Ishikawa (cell line): ENCODE data around the gene RSBN1L.

Experiments used
- CEBPB ChIP-seq: IDR thresholded peaks from 2 replicates; pipeline ENCODE4 v1.6.1; 2012
- CREB1 ChIP-seq: IDR thresholded peaks from 2 replicates; pipeline ENCODE4 v1.6.1; 2012; ENCODE audit warnings: low read depth
- EGR1 ChIP-seq: IDR thresholded peaks from 2 replicates; pipeline ENCODE4 v1.6.1; 2012
- EP300 ChIP-seq: IDR thresholded peaks from 2 replicates; pipeline ENCODE4 v1.6.1; 2012; ENCODE audit warnings: borderline replicate concordance
- FOXM1 ChIP-seq: IDR thresholded peaks from 2 replicates; pipeline ENCODE4 v1.6.1; 2012; ENCODE audit warnings: low read depth, borderline replicate concordance
- MAX ChIP-seq: IDR thresholded peaks from 2 replicates; pipeline ENCODE4 v1.6.1; 2012
- NFIC ChIP-seq: IDR thresholded peaks from 2 replicates; pipeline ENCODE4 v1.6.1; 2012
- RAD21 ChIP-seq: IDR thresholded peaks from 2 replicates; pipeline ENCODE4 v1.6.1; 2012; ENCODE audit warnings: low read depth
- REST ChIP-seq: IDR thresholded peaks from 2 replicates; pipeline ENCODE4 v1.6.1; 2012; ENCODE audit warnings: low read depth, mild to moderate bottlenecking
- TAF1 ChIP-seq: IDR thresholded peaks from 2 replicates; pipeline ENCODE4 v1.6.1; 2012; ENCODE audit warnings: low read depth, mild to moderate bottlenecking
- TCF12 ChIP-seq: IDR thresholded peaks from 2 replicates; pipeline ENCODE4 v1.6.1; 2012; ENCODE audit warnings: low read depth
- TEAD4 ChIP-seq: IDR thresholded peaks from 2 replicates; pipeline ENCODE4 v1.6.1; 2012
- USF1 ChIP-seq: IDR thresholded peaks from 2 replicates; pipeline ENCODE4 v1.6.1; 2012
- YY1 ChIP-seq: IDR thresholded peaks from 2 replicates; pipeline ENCODE4 v1.6.1; 2012; ENCODE audit warnings: low read depth
- ZBTB7A ChIP-seq: IDR thresholded peaks from 2 replicates; pipeline ENCODE4 v1.6.1; 2012; ENCODE audit warnings: low read depth

The RSBN1L gene

GRCh38 chr7:77687100-77687746, 9.0 kb upstream of the RSBN1L start:
- TF ChIP-seq YY1 (no peak), NFIC (no peak), EP300 (no peak), TAF1 (no peak), MAX (no peak), CEBPB (no peak), RAD21 (no peak), FOXM1 (no peak), TEAD4 (no peak)

- no peak for TF ChIP-seq CREB1
- TF ChIP-seq TCF12 = no peak
- no peak for TF ChIP-seq EP300
- TF ChIP-seq USF1 = no peak
- TF ChIP-seq REST = no peak
- TF ChIP-seq TEAD4 = no peak
- TF ChIP-seq ZBTB7A = no peak
- no peak for TF ChIP-seq TAF1
- no peak for TF ChIP-seq YY1
- TF ChIP-seq RAD21 = no peak
Observed at GRCh38 chr7:77687747-77688144, 8.5 kb upstream of the RSBN1L start.

- no peak for TF ChIP-seq RAD21
- TF ChIP-seq CREB1 = no peak
- TF ChIP-seq YY1 = no peak
- no peak for TF ChIP-seq TCF12
- TF ChIP-seq REST = no peak
- no peak for TF ChIP-seq FOXM1
- no peak for TF ChIP-seq CEBPB
- TF ChIP-seq ZBTB7A = no peak
- no peak for TF ChIP-seq TAF1
- TF ChIP-seq EP300 = no peak
- no peak for TF ChIP-seq EGR1
Observed at GRCh38 chr7:77690289-77690688, 6.0 kb upstream of the RSBN1L start.

- TF ChIP-seq ZBTB7A (no peak), TAF1 (no peak), CREB1 (no peak)
Observed at GRCh38 chr7:77691892-77692491, 4.3 kb upstream of the RSBN1L start.

GRCh38 chr7:77693830-77694583, 2.3 kb upstream of the RSBN1L start:
- TF ChIP-seq YY1 (no peak), CREB1 (no peak), USF1 (no peak), REST (no peak), NFIC (no peak), FOXM1 (no peak), TEAD4 (no peak), TCF12 (no peak), RAD21 (no peak), TAF1 (no peak), EGR1 (no peak), MAX (no peak), EP300 (no peak), CEBPB (no peak), ZBTB7A (no peak)
